HAP-1 (cell line): Measurements from ENCODE around the gene DPM3.
"Not testable (repeated sequence)": the region's sequence is repeated elsewhere in the genome, so short reads cannot be mapped to it uniquely, and the experiment has no call there.

Experiments used
- DNase-seq, 2 experiments: peaks; one replicate each; pipeline ENCODE4 v3.0.0-alpha.2; 2016 to 2020; ENCODE audit warnings: low spot score in 2 of 2
- H3K27me3 ChIP-seq: fragments of 250-450 bp; sonication (Bioruptor Pico); 2 replicates; pipeline ENCODE4 v1.5.1; 2020; ENCODE audit warnings: low read depth, mild to moderate bottlenecking, moderate library complexity
- H3K36me3 ChIP-seq: fragments of 250-450 bp; sonication (Bioruptor Pico); replicated peaks from 2 replicates; pipeline ENCODE4 v1.5.1; 2020; ENCODE audit warnings: mild to moderate bottlenecking
- H3K4me1 ChIP-seq: fragments of 250-450 bp; sonication (Bioruptor Pico); 2 replicates; pipeline ENCODE4 v1.5.1; 2020; ENCODE audit warnings: mild to moderate bottlenecking
- H3K4me3 ChIP-seq: fragments of 250-450 bp; sonication (Bioruptor Pico); 2 replicates; pipeline ENCODE4 v1.5.1; 2020; ENCODE audit warnings: mild to moderate bottlenecking, moderate library complexity
- H3K9me3 ChIP-seq: fragments of 250-450 bp; sonication (Bioruptor Pico); 2 replicates; pipeline ENCODE4 v1.5.1; 2020; ENCODE audit warnings: mild to moderate bottlenecking, moderate library complexity
- in situ Hi-C: fragments of 300-500 bp; cut with MboI; formaldehyde crosslinking; loops from 3 replicates; pipeline ENCODE4 v1.14.3; 2020; ENCODE audit warnings: low sequenced_read_pairs, inconsistent platforms, mixed read lengths

Gene DPM3

GRCh38 chr1:155160128-155160527, 19.8 kb upstream of the DPM3 start:
- in situ Hi-C loops: no loop called here
- DNase-seq: no peak

GRCh38 chr1:155158991-155159390, 18.7 kb upstream of the DPM3 start:
- DNase-seq: no peak
- Histone ChIP-seq H3K4me1 (no peaks in the 10 kb centered on the region), H3K9me3 (no peaks in the 10 kb centered on the region), H3K27me3 (no peaks in the 10 kb centered on the region), H3K36me3 (no peaks in the 10 kb centered on the region), H3K4me3 (no peak overlapping the region)
- in situ Hi-C loops: no loop called here

More at GRCh38 chr1:155160128-155160527, 19.8 kb upstream of the DPM3 start:
- H3K4me1 ChIP-seq: no peaks in the 10 kb centered on the region
- H3K36me3 ChIP-seq: no peaks in the 10 kb centered on the region
- no peaks in the 10 kb centered on the region for H3K27me3 ChIP-seq
- no peaks in the 10 kb centered on the region; the same call in 1 of the 2 replicates for H3K9me3 ChIP-seq
- H3K4me3 ChIP-seq: no peak overlapping the region

DNA sequence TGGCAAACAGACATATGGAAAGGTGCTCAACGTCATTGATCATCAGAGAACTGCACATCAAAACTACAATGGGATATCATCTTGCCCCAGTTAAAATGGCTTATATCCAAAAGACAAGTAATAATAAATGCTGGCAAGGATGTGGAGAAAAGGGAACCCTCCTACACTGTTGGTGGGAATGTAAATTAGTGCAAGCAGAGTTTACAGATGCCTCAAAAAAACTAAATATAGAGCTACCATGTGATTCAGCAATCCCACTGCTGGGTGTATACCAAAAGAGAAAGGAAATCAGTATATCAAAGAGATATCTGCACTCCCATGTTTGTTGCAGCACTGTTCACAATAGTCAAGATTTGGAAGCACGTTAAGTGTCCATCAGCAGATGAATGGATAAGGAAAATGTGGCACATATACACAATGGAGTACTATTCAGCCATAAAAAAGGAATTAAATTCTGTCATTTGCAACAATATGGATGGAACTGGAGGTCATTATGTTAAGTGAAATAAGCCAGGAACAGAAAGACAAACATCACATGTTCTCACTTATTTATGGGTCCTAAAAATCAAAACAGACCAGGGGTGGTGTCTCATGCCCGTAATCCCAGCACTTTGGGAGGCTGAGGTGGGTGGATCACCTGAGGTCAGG, 15.8 kb upstream of the DPM3 start:
- H3K4me3 ChIP-seq, H3K4me1 ChIP-seq, H3K36me3 ChIP-seq, DNase-seq, H3K27me3 ChIP-seq, H3K9me3 ChIP-seq, in situ Hi-C loops: not testable (repeated sequence)

DNA sequence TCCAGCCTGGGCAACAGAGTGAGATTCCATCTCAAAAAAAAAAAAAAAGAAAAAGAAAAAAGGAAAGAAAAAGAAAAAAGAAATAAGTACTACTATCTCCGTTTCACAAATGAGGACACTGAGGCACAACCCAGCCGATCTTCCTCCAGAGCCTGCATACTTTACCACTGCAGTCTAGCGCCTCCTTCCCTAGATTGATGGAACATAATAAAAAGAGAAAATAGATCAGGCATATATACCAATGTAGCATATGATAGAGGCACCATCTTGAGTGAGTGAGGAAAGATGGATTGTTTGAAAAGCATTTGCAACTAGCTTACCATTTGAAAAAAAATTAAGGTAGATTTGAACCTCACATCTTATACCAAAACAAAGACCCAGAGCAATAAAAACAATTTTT, 5.2 kb upstream of the DPM3 start:
- in situ Hi-C loops: no loop called here
- Histone ChIP-seq H3K36me3 (no peaks in the 10 kb centered on the region), H3K9me3 (no peaks in the 10 kb centered on the region), H3K4me3 (no peak overlapping the region), H3K27me3 (0 out of 2 replicates have a peak, but pooled peaks cover 2% of the 10 kb centered on the region), H3K4me1 (peaks cover 2% of the 10 kb centered on the region; the same call in 1 of the 2 replicates)
- DNase-seq: no peak

- peaks cover 14% of the 10 kb centered on the region for H3K36me3 ChIP-seq
- in situ Hi-C loops: no loop called here
- H3K27me3 ChIP-seq: 0 out of 2 replicates have a peak, but pooled peaks cover 2% of the 10 kb centered on the region
- H3K9me3 ChIP-seq: no peaks in the 10 kb centered on the region
- no peak overlapping the region for H3K4me3 ChIP-seq
- H3K4me1 ChIP-seq: peaks cover 11% of the 10 kb centered on the region
- no peak for DNase-seq
These were observed 1.4 kb upstream of the DPM3 start for GRCh38 chr1:155141749-155142148.

- no peak for DNase-seq
- H3K9me3 ChIP-seq: no peaks in the 10 kb centered on the region
- H3K4me1 ChIP-seq: peaks cover 11% of the 10 kb centered on the region
- peak overlapping the region; percentile 80 for H3K4me3 ChIP-seq
- H3K27me3 ChIP-seq: 0 out of 2 replicates have a peak, but pooled peaks cover under 1% of the 10 kb centered on the region
- in situ Hi-C loops: no loop called here
- H3K36me3 ChIP-seq: peaks cover 14% of the 10 kb centered on the region
These were observed 261 bp upstream of the DPM3 start for GRCh38 chr1:155140630-155140953.

DNA sequence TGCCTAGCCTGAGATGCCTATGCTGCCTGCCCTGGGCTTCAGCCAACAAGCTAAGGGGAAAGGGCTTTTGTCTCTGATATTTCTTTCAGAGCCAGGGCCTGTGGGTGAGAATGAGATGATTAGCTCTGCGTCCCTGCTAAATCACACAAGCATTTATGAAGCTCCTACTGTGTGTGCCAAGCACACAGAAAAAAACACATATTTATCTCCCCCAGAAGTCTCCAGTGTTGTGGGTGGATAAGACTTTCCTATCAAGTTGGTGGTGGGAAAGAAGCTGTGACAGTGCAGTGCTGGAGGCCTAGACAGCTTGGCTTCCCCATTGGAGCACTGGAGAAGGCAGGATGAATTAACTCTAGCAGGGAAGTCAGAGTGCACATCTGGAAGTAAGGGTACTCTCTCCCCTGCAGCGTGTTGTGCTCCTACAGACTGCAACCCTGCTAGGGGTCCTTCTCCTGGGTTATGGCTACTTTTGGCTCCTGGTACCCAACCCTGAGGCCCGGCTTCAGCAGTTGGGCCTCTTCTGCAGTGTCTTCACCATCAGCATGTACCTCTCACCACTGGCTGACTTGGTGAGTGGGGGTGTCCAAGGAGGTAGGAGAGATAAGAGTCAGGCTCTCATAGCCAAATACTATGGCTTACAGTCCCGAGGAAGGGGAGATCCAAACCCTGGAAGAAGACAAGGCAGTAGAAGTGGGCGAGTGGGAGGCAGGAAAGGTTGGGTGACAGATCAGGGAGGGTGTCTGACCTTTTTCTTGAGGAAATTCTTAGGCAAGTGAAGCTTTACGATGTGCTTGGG, 3.0 kb downstream of the DPM3 start:
- DNase-seq: no peak
- Histone ChIP-seq H3K4me3 (peak overlapping the region; percentile 65; the same call in 1 of the 2 replicates), H3K27me3 (no peaks in the 10 kb centered on the region), H3K36me3 (peaks cover 18% of the 10 kb centered on the region), H3K9me3 (no peaks in the 10 kb centered on the region), H3K4me1 (peaks cover 15% of the 10 kb centered on the region)
- in situ Hi-C loops: no loop called here

DNA sequence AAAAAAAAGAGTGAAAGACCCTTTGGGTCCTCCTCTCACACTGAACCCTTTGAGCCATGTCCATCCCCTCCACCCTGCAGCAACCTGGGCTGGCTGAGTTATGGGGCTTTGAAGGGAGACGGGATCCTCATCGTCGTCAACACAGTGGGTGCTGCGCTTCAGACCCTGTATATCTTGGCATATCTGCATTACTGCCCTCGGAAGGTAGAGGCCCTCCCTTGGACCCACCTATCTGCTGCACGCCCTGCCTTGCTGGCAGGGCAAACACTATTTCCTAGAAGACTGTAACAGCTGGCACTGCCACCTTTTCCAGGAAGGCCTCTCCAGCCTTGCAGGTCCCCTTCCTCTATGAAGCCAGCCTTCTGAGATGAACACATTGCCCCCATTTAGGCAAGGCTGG, 3.6 kb downstream of the DPM3 start:
- peak overlapping the region; percentile 65 for H3K4me3 ChIP-seq
- no peaks in the 10 kb centered on the region for H3K27me3 ChIP-seq
- no peaks in the 10 kb centered on the region for H3K9me3 ChIP-seq
- in situ Hi-C loops: no loop called here
- peaks cover 15% of the 10 kb centered on the region for H3K4me1 ChIP-seq
- DNase-seq: no peak
- H3K36me3 ChIP-seq: peaks cover 24% of the 10 kb centered on the region

- peaks cover 12% of the 10 kb centered on the region for H3K4me1 ChIP-seq
- peak; percentile 87 to 97 for DNase-seq
- no peaks in the 10 kb centered on the region for H3K9me3 ChIP-seq
- peak within 1 kb of the TSS; percentile 65 for H3K4me3 ChIP-seq
- peaks cover 28% of the 10 kb centered on the region for H3K36me3 ChIP-seq
- in situ Hi-C loops: no loop called here
- no peaks in the 10 kb centered on the region for H3K27me3 ChIP-seq
These were observed 4.8 kb downstream of the DPM3 start, which contains the start of gene SLC50A1 for GRCh38 chr1:155135415-155136028. Gene SLC50A1 (plus strand): TSS chr1:155135852. CDS start chr1:155135912, 60 bp downstream.

DNA sequence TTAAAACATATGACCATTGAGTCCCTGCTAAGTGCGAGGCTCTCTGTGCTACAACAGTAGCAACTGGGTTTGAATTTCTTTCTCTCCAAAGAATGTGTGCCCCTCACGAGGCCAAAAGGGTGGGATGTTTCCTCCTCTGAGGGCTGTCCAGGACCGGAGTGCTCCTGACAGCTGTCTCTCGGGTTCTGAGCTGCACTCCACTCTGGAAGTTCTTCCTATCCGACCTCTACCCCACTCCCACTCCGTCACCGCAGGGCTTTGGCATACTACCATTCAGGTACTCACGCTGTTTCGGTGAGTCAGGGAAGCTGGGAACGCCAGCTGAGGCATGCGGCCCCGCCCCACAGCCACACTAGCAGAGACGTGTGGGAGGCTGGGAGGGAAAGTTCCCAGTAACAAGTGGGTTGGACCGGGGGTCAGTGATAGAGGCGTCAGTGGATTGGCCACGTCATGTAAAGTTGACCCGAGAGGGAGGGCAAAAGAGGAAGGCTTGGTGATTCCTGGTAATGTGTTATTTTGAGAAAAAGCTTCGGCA, 5.4 kb downstream of the DPM3 start:
- peak; percentile 63 to 80 for DNase-seq
- H3K36me3 ChIP-seq: peaks cover 28% of the 10 kb centered on the region
- H3K27me3 ChIP-seq: no peaks in the 10 kb centered on the region
- in situ Hi-C loops: no loop called here
- H3K9me3 ChIP-seq: no peaks in the 10 kb centered on the region
- H3K4me3 ChIP-seq: peak overlapping the region; percentile 65
- H3K4me1 ChIP-seq: peaks cover 15% of the 10 kb centered on the region

DNA sequence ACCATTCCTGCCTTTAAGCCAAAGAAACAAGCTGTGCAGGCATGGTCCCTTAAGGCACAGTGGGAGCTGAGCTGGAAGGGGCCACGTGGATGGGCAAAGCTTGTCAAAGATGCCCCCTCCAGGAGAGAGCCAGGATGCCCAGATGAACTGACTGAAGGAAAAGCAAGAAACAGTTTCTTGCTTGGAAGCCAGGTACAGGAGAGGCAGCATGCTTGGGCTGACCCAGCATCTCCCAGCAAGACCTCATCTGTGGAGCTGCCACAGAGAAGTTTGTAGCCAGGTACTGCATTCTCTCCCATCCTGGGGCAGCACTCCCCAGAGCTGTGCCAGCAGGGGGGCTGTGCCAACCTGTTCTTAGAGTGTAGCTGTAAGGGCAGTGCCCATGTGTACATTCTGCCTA, 6.0 kb downstream of the DPM3 start:
- H3K27me3 ChIP-seq: no peaks in the 10 kb centered on the region
- H3K36me3 ChIP-seq: peaks cover 28% of the 10 kb centered on the region

GRCh38 chr1:155133799-155134281, 6.5 kb downstream of the DPM3 start:
- peaks cover 18% of the 10 kb centered on the region for H3K4me1 ChIP-seq
- in situ Hi-C loops: no loop called here
- no peak overlapping the region for H3K4me3 ChIP-seq
- H3K9me3 ChIP-seq: no peaks in the 10 kb centered on the region
- H3K36me3 ChIP-seq: peaks cover 26% of the 10 kb centered on the region
- DNase-seq: no peak
- H3K27me3 ChIP-seq: no peaks in the 10 kb centered on the region

More for the DNA sequence above, 6.0 kb downstream of the DPM3 start:
- Histone ChIP-seq H3K4me3 (no peak overlapping the region), H3K9me3 (no peaks in the 10 kb centered on the region), H3K4me1 (peaks cover 20% of the 10 kb centered on the region)
- no peak for DNase-seq
- in situ Hi-C loops: no loop called here

DNA sequence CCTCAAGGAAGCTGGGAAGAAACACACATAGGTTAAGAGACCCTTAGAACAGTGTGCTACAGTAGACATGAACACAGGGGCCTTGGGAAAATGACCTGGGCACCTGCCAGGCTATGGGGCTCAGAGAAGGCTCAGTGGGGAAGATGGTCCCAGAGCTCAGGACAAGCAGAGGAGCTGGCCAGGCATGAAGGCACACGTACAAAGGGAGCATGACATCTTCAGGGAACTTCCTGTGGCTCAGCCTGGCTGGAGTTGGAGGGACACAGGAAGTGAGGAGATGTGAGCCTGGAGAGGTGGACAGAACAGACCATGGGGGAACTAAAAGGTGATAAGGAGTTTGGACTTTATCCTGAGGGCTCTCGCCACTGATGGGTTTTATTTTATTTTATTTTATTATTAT, 8.5 kb downstream of the DPM3 start:
- Histone ChIP-seq H3K36me3 (peaks cover 14% of the 10 kb centered on the region), H3K9me3 (no peaks in the 10 kb centered on the region), H3K4me1 (peaks cover 28% of the 10 kb centered on the region), H3K27me3 (no peaks in the 10 kb centered on the region), H3K4me3 (no peak overlapping the region)
- in situ Hi-C loops: no loop called here
- DNase-seq: no peak
